K562 (cell line): ENCODE measurements around the gene SV2C. TPM values are rescaled to one million over a fixed set of nuclear protein-coding genes. Genes with fewer than 3 reads are reported as not detected.
A peak's percentile ranks its signal among the peaks of the same experiment; 100 is the strongest.

Source experiments
- FOXJ3 ChIP-seq: sonication (generic); formaldehyde crosslinking; IDR thresholded peaks from 2 replicates; pipeline ENCODE4 v1.4.0; 2020; ENCODE audit warnings: mild to moderate bottlenecking, missing genetic modification reagents
- REST ChIP-seq, 2 experiments: fragments of 450-650 bp; formaldehyde crosslinking in 1 of 2; IDR thresholded peaks; 2 replicates each; pipeline versions ENCODE4 v1.4.0 to v1.6.1; 2014 to 2020; ENCODE audit warnings: mild to moderate bottlenecking in 2 of 2, borderline replicate concordance in 1 of 2, low read depth in 1 of 2
- polyA plus RNA-seq, 8 experiments: library from polyadenylated mRNA; depleted of rRNA in 4 of 8; stranded (reverse) in 5 of 8; unstranded in 3 of 8; fragments of >200 nt; fragmentation: Nextera tagmentation in 2 of 8; fragmentation: Illumina TruSeq in 1 of 8; extraction: Ambion mirVana in 2 of 8; extraction: Trizol in 1 of 8; gene quantifications; 2 replicates each; pipeline versions ENCODE4 v1.2.1 to v1.2.3, GENCODE V29; 2011 to 2014; ENCODE audit warnings: inconsistent platforms in 1 of 8, missing spikeins in 1 of 8
- total RNA-seq, 7 experiments: library from RNA; depleted of rRNA in 6 of 7; stranded (reverse); fragments of >200 nt in 6 of 7; fragmentation: Illumina TruSeq in 2 of 7; extraction: Trizol in 2 of 7; gene quantifications; 2 replicates each; pipeline versions ENCODE4 v1.2.1 to v1.2.3, GENCODE V29; 2011 to 2021; ENCODE audit warnings: low replicate concordance in 1 of 7

Gene SV2C
- total and polyA plus RNA-seq, 9 of the 15 experiments (the other 6 are each of a cell fraction or from before 2014, with no cell fraction given): 0.05 TPM; not detected in 8

GRCh38 chr5:76175051-76175666, 92.0 kb downstream of the SV2C start (continued):
- TF ChIP-seq REST (IDR thresholded peaks at IDR 0.05; ENCODE audit: borderline replicate concordance) (peak; percentile 13; the same call in 1 of the 2 replicates), REST (CRISPR knock-in tag; IDR thresholded peaks at IDR 0.05; ENCODE audit: low read depth) (no peak), FOXJ3 (CRISPR knock-in tag) (no peak)
